ENCODE results near the gene GAB1.

GAB1 gene

GRCh38 chr4:143391895-143392294 is 55.2 kb downstream of the GAB1 start:
- Histone ChIP-seq H3K27ac (ENCODE audit: low read depth, low read length, poor library complexity, severe bottlenecking) (no peak overlapping the region), H3K36me3 (ENCODE audit: insufficient read depth, low read length) (no peaks in the 10 kb centered on the region), H3K4me2 (ENCODE audit: low read length) (0 out of 2 replicates have a peak overlapping the region, but pooled peaks have one; percentile 15)

GRCh38 chr4:143393195-143393594 is 56.5 kb downstream of the GAB1 start:
- Histone ChIP-seq H3K79me2 (ENCODE audit: insufficient read depth, low read length) (no peaks in the 10 kb centered on the region), H3K4me1 (ENCODE audit: insufficient read depth, low read length, severe bottlenecking) (no peaks in the 10 kb centered on the region), H3K4me2 (ENCODE audit: low read length) (no peak overlapping the region)

More at GRCh38 chr4:143391895-143392294, 55.2 kb downstream of the GAB1 start:
- no peaks in the 10 kb centered on the region for H3K9me3 ChIP-seq (ENCODE audit: low read length)
- H3F3A ChIP-seq (ENCODE audit: insufficient read depth, low read length): no peaks in the 10 kb centered on the region
- H3K9me2 ChIP-seq (ENCODE audit: low read depth, low read length): no peaks in the 10 kb centered on the region
- no peak overlapping the region for H3K4me3 ChIP-seq (ENCODE audit: low read depth, low read length, poor library complexity, severe bottlenecking)
- H4K20me1 ChIP-seq (ENCODE audit: insufficient read depth, low read length): no peaks in the 10 kb centered on the region
- H3K9ac ChIP-seq (ENCODE audit: low read length): no peak overlapping the region; the same call in 1 of the 2 replicates
- H3K4me1 ChIP-seq (ENCODE audit: insufficient read depth, low read length, severe bottlenecking): no peaks in the 10 kb centered on the region
- no peak overlapping the region for H2AFZ ChIP-seq (ENCODE audit: low read length)
- no peaks in the 10 kb centered on the region for H3K27me3 ChIP-seq (ENCODE audit: insufficient read depth, low read length)
- TF ChIP-seq CTCF (IDR thresholded peaks at IDR 0.05; ENCODE audit: low read length): no peak
- TF ChIP-seq EZH2 (IDR thresholded peaks at IDR 0.05; ENCODE audit: borderline replicate concordance, low read length): no peak
- H3K79me2 ChIP-seq (ENCODE audit: insufficient read depth, low read length): no peaks in the 10 kb centered on the region

GRCh38 chr4:143394739-143395453 is 58.2 kb downstream of the GAB1 start:
- no peak overlapping the region for H3K4me2 ChIP-seq (ENCODE audit: low read length)
- H3K4me3 ChIP-seq (ENCODE audit: low read depth, low read length, poor library complexity, severe bottlenecking): no peak overlapping the region
- no peaks in the 10 kb centered on the region for H3K4me1 ChIP-seq (ENCODE audit: insufficient read depth, low read length, severe bottlenecking)
- no peaks in the 10 kb centered on the region for H3F3A ChIP-seq (ENCODE audit: insufficient read depth, low read length)
- no peaks in the 10 kb centered on the region for H3K9me2 ChIP-seq (ENCODE audit: low read depth, low read length)
- H3K79me2 ChIP-seq (ENCODE audit: insufficient read depth, low read length): no peaks in the 10 kb centered on the region
- H3K27me3 ChIP-seq (ENCODE audit: insufficient read depth, low read length): no peaks in the 10 kb centered on the region
- H2AFZ ChIP-seq (ENCODE audit: low read length): no peak overlapping the region
- no peaks in the 10 kb centered on the region for H4K20me1 ChIP-seq (ENCODE audit: insufficient read depth, low read length)
- no peak overlapping the region for H3K9ac ChIP-seq (ENCODE audit: low read length)
- TF ChIP-seq CTCF (IDR thresholded peaks at IDR 0.05; ENCODE audit: low read length): no peak
- H3K9me3 ChIP-seq (ENCODE audit: low read length): no peaks in the 10 kb centered on the region
- no peak overlapping the region for H3K27ac ChIP-seq (ENCODE audit: low read depth, low read length, poor library complexity, severe bottlenecking)
- H3K36me3 ChIP-seq (ENCODE audit: insufficient read depth, low read length): no peaks in the 10 kb centered on the region

More at GRCh38 chr4:143393195-143393594, 56.5 kb downstream of the GAB1 start:
- TF ChIP-seq CTCF (IDR thresholded peaks at IDR 0.05; ENCODE audit: low read length) (no peak), EZH2 (IDR thresholded peaks at IDR 0.05; ENCODE audit: borderline replicate concordance, low read length) (no peak)
- Histone ChIP-seq H3K27me3 (ENCODE audit: insufficient read depth, low read length) (no peaks in the 10 kb centered on the region), H3F3A (ENCODE audit: insufficient read depth, low read length) (no peaks in the 10 kb centered on the region), H3K9me2 (ENCODE audit: low read depth, low read length) (no peaks in the 10 kb centered on the region), H3K9ac (ENCODE audit: low read length) (no peak overlapping the region), H3K4me3 (ENCODE audit: low read depth, low read length, poor library complexity, severe bottlenecking) (no peak overlapping the region), H3K36me3 (ENCODE audit: insufficient read depth, low read length) (no peaks in the 10 kb centered on the region), H3K27ac (ENCODE audit: low read depth, low read length, poor library complexity, severe bottlenecking) (no peak overlapping the region), H3K9me3 (ENCODE audit: low read length) (no peaks in the 10 kb centered on the region), H2AFZ (ENCODE audit: low read length) (no peak overlapping the region), H4K20me1 (ENCODE audit: insufficient read depth, low read length) (no peaks in the 10 kb centered on the region)
